H1 (cell line): Measurements from ENCODE around the gene SYNRG. TPM values are rescaled to one million over a fixed set of nuclear protein-coding genes. Genes with fewer than 3 reads are reported as not detected.

ENCODE experiments used
- ATF3 ChIP-seq: IDR thresholded peaks from 2 replicates; pipeline ENCODE4 v1.6.1; 2011; ENCODE audit warnings: low read depth, mild to moderate bottlenecking, low read length; ENCODE audit not compliant: insufficient read depth
- BACH1 ChIP-seq: IDR thresholded peaks from 2 replicates; pipeline ENCODE4 v1.6.1; 2012; ENCODE audit warnings: low read length, improper control_type of control experiment
- CEBPB ChIP-seq: IDR thresholded peaks from 2 replicates; pipeline ENCODE4 v1.6.1; 2012; ENCODE audit warnings: low read depth, low read length
- CHD1 ChIP-seq: IDR thresholded peaks from 2 replicates; pipeline ENCODE4 v1.6.1; 2012; ENCODE audit warnings: low read depth, low read length, improper control_type of control experiment
- EP300 ChIP-seq, 2 experiments: IDR thresholded peaks; 1 replicate in 1 of 2; 2 replicates in 1 of 2; pipeline ENCODE4 v1.6.1; 2011 to 2012; ENCODE audit warnings: low read depth in 2 of 2, low read length in 2 of 2, mild to moderate bottlenecking in 2 of 2, borderline replicate concordance in 1 of 2, inconsistent platforms in 1 of 2, moderate library complexity in 1 of 2
- GTF2F1 ChIP-seq: IDR thresholded peaks from 2 replicates; pipeline ENCODE4 v1.6.1; 2012; ENCODE audit warnings: low read depth, low read length, improper control_type of control experiment, borderline replicate concordance
- NANOG ChIP-seq: IDR thresholded peaks from 2 replicates; pipeline ENCODE4 v1.6.1; 2011; ENCODE audit warnings: low read length, low read depth, mild to moderate bottlenecking, inconsistent platforms; ENCODE audit not compliant: insufficient read depth, poor library complexity, severe bottlenecking
- POLR2A ChIP-seq, 2 experiments: IDR thresholded peaks; 1 replicate in 1 of 2; 2 replicates in 1 of 2; pipeline ENCODE4 v1.6.1; 2011; ENCODE audit warnings: low read depth in 2 of 2, low read length in 2 of 2, mild to moderate bottlenecking in 2 of 2; ENCODE audit errors: control extremely low read depth in 1 of 2
- SP2 ChIP-seq: IDR thresholded peaks from 2 replicates; pipeline ENCODE4 v1.6.1; 2012; ENCODE audit warnings: mild to moderate bottlenecking, low read length, inconsistent platforms
- polyA plus RNA-seq, 7 experiments: library from polyadenylated mRNA; depleted of rRNA in 3 of 7; stranded (reverse) in 5 of 7; unstranded in 2 of 7; fragments of >200 nt in 5 of 7; fragments of 200-250 nt in 2 of 7; gene quantifications; 1 replicate in 5 of 7; 2 replicates in 1 of 7; 4 replicates in 1 of 7; pipeline versions ENCODE4 v1.2.1 to v1.2.3, GENCODE V29; 2011 to 2013; ENCODE audit warnings: missing spikeins in 2 of 7, mixed read lengths in 2 of 7
- total RNA-seq: library from RNA; stranded (reverse); fragmentation: NEBNext Ultra II Directional; extraction: Animal tissue kit (Norgen Biotek cat#: 25700); gene quantifications from 2 replicates; pipeline ENCODE4 v1.2.1, GENCODE V29; 2021
- TF ChIP-seq, protein P1 (sequence below): fragments of 300-600 bp; sonication (generic); IDR thresholded peaks from 2 replicates; pipeline ENCODE4 v1.7.1; 2012; ENCODE audit warnings: low read length, moderate library complexity, mild to moderate bottlenecking, inconsistent platforms; ENCODE audit not compliant: insufficient replicate concordance
- TF ChIP-seq, protein P2 (sequence below): IDR thresholded peaks from 2 replicates; pipeline ENCODE4 v1.6.1; 2012; ENCODE audit warnings: inconsistent platforms

The SYNRG gene
- total and polyA plus RNA-seq, 2 of the 8 experiments (the other 6 are each of a cell fraction or from before 2014, with no cell fraction given) = 7.7 to 31.7 TPM

GRCh38 chr17:37492167-37492566 is 117.1 kb downstream of the SYNRG start (continued):
- TF ChIP-seq, protein P1, sequence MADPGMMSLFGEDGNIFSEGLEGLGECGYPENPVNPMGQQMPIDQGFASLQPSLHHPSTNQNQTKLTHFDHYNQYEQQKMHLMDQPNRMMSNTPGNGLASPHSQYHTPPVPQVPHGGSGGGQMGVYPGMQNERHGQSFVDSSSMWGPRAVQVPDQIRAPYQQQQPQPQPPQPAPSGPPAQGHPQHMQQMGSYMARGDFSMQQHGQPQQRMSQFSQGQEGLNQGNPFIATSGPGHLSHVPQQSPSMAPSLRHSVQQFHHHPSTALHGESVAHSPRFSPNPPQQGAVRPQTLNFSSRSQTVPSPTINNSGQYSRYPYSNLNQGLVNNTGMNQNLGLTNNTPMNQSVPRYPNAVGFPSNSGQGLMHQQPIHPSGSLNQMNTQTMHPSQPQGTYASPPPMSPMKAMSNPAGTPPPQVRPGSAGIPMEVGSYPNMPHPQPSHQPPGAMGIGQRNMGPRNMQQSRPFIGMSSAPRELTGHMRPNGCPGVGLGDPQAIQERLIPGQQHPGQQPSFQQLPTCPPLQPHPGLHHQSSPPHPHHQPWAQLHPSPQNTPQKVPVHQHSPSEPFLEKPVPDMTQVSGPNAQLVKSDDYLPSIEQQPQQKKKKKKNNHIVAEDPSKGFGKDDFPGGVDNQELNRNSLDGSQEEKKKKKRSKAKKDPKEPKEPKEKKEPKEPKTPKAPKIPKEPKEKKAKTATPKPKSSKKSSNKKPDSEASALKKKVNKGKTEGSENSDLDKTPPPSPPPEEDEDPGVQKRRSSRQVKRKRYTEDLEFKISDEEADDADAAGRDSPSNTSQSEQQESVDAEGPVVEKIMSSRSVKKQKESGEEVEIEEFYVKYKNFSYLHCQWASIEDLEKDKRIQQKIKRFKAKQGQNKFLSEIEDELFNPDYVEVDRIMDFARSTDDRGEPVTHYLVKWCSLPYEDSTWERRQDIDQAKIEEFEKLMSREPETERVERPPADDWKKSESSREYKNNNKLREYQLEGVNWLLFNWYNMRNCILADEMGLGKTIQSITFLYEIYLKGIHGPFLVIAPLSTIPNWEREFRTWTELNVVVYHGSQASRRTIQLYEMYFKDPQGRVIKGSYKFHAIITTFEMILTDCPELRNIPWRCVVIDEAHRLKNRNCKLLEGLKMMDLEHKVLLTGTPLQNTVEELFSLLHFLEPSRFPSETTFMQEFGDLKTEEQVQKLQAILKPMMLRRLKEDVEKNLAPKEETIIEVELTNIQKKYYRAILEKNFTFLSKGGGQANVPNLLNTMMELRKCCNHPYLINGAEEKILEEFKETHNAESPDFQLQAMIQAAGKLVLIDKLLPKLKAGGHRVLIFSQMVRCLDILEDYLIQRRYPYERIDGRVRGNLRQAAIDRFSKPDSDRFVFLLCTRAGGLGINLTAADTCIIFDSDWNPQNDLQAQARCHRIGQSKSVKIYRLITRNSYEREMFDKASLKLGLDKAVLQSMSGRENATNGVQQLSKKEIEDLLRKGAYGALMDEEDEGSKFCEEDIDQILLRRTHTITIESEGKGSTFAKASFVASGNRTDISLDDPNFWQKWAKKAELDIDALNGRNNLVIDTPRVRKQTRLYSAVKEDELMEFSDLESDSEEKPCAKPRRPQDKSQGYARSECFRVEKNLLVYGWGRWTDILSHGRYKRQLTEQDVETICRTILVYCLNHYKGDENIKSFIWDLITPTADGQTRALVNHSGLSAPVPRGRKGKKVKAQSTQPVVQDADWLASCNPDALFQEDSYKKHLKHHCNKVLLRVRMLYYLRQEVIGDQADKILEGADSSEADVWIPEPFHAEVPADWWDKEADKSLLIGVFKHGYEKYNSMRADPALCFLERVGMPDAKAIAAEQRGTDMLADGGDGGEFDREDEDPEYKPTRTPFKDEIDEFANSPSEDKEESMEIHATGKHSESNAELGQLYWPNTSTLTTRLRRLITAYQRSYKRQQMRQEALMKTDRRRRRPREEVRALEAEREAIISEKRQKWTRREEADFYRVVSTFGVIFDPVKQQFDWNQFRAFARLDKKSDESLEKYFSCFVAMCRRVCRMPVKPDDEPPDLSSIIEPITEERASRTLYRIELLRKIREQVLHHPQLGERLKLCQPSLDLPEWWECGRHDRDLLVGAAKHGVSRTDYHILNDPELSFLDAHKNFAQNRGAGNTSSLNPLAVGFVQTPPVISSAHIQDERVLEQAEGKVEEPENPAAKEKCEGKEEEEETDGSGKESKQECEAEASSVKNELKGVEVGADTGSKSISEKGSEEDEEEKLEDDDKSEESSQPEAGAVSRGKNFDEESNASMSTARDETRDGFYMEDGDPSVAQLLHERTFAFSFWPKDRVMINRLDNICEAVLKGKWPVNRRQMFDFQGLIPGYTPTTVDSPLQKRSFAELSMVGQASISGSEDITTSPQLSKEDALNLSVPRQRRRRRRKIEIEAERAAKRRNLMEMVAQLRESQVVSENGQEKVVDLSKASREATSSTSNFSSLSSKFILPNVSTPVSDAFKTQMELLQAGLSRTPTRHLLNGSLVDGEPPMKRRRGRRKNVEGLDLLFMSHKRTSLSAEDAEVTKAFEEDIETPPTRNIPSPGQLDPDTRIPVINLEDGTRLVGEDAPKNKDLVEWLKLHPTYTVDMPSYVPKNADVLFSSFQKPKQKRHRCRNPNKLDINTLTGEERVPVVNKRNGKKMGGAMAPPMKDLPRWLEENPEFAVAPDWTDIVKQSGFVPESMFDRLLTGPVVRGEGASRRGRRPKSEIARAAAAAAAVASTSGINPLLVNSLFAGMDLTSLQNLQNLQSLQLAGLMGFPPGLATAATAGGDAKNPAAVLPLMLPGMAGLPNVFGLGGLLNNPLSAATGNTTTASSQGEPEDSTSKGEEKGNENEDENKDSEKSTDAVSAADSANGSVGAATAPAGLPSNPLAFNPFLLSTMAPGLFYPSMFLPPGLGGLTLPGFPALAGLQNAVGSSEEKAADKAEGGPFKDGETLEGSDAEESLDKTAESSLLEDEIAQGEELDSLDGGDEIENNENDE = no peak
- TF ChIP-seq, protein P2, sequence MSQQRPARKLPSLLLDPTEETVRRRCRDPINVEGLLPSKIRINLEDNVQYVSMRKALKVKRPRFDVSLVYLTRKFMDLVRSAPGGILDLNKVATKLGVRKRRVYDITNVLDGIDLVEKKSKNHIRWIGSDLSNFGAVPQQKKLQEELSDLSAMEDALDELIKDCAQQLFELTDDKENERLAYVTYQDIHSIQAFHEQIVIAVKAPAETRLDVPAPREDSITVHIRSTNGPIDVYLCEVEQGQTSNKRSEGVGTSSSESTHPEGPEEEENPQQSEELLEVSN = no peak
- no peak for TF ChIP-seq CHD1
- TF ChIP-seq BACH1 = no peak
- TF ChIP-seq CEBPB = no peak
- no peak for TF ChIP-seq NANOG
- no peak for TF ChIP-seq ATF3
- TF ChIP-seq SP2 = no peak
- TF ChIP-seq EP300 (IDR thresholded peaks at IDR 0.05; ENCODE audit: borderline replicate concordance in 1 of 2, low read depth in 2 of 2, low read length in 2 of 2) = no peak
- no peak for TF ChIP-seq POLR2A (IDR thresholded peaks at IDR 0.05; ENCODE audit: control extremely low read depth in 1 of 2, low read depth in 2 of 2, low read length in 2 of 2)
- no peak for TF ChIP-seq GTF2F1
